H7 (cell line): Measurements from ENCODE around the gene AMFR. TPM values are rescaled to one million over a fixed set of nuclear protein-coding genes. Genes with fewer than 3 reads are reported as not detected.

Experiments
- DNase-seq: peaks from one replicate; pipeline ENCODE4 v3.0.0; 2012
- H3K27me3 ChIP-seq: 2 replicates; pipeline ENCODE4 v1.6.0; 2011; ENCODE audit warnings: mild to moderate bottlenecking, low read length; ENCODE audit not compliant: control insufficient read depth, insufficient read depth
- H3K36me3 ChIP-seq: replicated peaks from 2 replicates; pipeline ENCODE4 v1.5.1; 2011; ENCODE audit warnings: low read length; ENCODE audit not compliant: control insufficient read depth, insufficient read depth
- H3K4me3 ChIP-seq: 2 replicates; pipeline ENCODE4 v1.5.1; 2011; ENCODE audit warnings: low read depth, mild to moderate bottlenecking, control low read depth, low read length, moderate library complexity; ENCODE audit not compliant: insufficient read depth
- total RNA-seq: library from RNA; depleted of rRNA; stranded (reverse); fragments of >200 nt; shearing (Covaris generic); gene quantifications from 2 replicates; pipeline ENCODE4 v1.2.3, GENCODE V29; 2014

AMFR gene
- total RNA-seq, 1 experiment from 2014 or later: 91.1 TPM

GRCh38 chr16:56448005-56448404 is 22.7 kb upstream of the AMFR start:
- no peak for DNase-seq
- no peak overlapping the region for H3K4me3 ChIP-seq
- H3K36me3 ChIP-seq: peaks cover 4% of the 10 kb centered on the region
- H3K27me3 ChIP-seq: no peaks in the 10 kb centered on the region

- Histone ChIP-seq H3K4me3 (no peak overlapping the region), H3K36me3 (peaks cover 4% of the 10 kb centered on the region), H3K27me3 (no peaks in the 10 kb centered on the region)
- DNase-seq: no peak
These were observed 21.9 kb upstream of the AMFR start for GRCh38 chr16:56447286-56447685.

DNA sequence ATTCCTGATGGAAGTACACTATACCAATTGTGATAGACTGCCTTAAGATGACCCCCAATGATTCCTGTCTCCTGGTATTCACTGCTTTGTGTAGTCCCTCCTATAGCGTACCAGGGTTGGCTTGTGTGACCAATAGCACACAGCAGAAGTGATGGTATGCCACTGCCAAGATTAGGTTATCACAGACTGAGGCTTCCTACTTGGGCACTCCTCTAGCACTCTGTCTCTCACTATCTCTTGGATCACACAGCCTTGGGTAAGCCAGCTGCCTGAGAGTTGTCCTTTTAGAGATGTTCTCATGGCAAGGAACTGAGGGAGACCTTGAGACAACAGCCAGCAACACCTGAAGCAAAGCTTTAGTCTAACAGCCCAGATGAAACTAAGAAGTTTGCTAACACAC is 12.7 kb upstream of the AMFR start:
- DNase-seq: no peak
- Histone ChIP-seq H3K27me3 (no peaks in the 10 kb centered on the region), H3K4me3 (no peak overlapping the region), H3K36me3 (peaks cover 19% of the 10 kb centered on the region)

GRCh38 chr16:56436258-56436657 is 10.9 kb upstream of the AMFR start:
- no peak for DNase-seq
- Histone ChIP-seq H3K36me3 (peaks cover 19% of the 10 kb centered on the region), H3K4me3 (no peak overlapping the region), H3K27me3 (no peaks in the 10 kb centered on the region)

DNA sequence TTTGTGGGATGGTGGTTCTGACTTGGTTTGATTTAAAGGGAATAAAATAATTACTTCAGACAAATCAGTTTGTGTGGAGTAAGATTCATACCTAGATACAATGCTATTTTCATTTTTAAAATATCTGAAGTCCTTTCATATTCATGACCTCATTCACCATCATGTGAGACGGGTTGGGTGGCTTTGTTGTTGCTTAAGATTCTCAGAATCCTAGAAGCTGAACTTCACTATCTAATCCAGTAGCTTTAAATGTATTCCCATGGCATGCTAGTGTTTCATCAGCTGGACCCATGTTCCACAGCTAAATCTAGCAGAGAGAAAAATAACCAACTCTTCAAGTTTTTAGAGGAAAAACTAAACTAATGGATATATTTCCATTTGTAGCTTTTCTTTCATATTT is 2.7 kb upstream of the AMFR start:
- no peak for DNase-seq
- peaks cover 1% of the 10 kb centered on the region; the same call in 1 of the 2 replicates for H3K27me3 ChIP-seq
- H3K36me3 ChIP-seq: peaks cover 4% of the 10 kb centered on the region; the same call in 1 of the 2 replicates
- H3K4me3 ChIP-seq: no peak overlapping the region

- H3K4me3 ChIP-seq: no peak overlapping the region
These were observed 1.2 kb upstream of the AMFR start for GRCh38 chr16:56426585-56426984.

DNA sequence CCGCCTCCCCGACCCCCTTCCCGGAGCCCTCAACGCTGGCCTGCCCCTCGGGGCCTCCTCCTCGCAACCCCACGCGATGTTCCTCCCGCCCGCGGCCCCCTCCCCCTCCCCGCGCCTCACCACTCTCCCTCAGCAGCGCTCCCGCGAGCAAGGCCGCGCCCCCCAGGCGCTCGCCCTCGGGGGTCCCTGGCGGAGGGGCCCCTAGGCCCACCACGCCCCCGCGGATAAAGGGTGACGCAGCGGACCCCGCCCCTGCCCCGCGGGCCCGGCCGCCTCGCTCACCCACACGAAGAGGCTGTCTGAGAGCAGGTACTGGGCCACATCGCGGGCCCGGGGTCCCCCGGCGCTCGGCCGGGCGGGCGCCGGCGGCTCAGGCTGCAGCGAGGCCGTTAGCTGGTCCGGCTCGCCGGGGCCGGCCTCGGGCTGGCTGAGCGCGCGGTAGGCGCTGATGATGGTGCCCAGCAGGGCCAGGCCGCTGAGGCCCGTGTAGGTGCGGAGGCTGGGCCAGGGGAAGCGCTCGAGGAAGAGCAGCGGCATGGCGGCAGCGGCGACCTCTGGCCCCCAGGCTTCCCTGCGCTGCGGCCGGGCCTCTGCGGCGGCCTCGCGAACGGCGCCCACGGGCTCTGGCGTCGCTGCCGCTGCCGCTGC is 430 bp downstream of the AMFR start:
- H3K27me3 ChIP-seq: peaks cover 1% of the 10 kb centered on the region; the same call in 1 of the 2 replicates
- no peaks in the 10 kb centered on the region; the same call in 1 of the 2 replicates for H3K36me3 ChIP-seq
- H3K4me3 ChIP-seq: peak overlapping the region; percentile 82
- peak; percentile 76 for DNase-seq

More at GRCh38 chr16:56426585-56426984, 1.2 kb upstream of the AMFR start:
- no peak for DNase-seq
- peaks cover 1% of the 10 kb centered on the region; the same call in 1 of the 2 replicates for H3K27me3 ChIP-seq
- peaks cover 4% of the 10 kb centered on the region; the same call in 1 of the 2 replicates for H3K36me3 ChIP-seq

DNA sequence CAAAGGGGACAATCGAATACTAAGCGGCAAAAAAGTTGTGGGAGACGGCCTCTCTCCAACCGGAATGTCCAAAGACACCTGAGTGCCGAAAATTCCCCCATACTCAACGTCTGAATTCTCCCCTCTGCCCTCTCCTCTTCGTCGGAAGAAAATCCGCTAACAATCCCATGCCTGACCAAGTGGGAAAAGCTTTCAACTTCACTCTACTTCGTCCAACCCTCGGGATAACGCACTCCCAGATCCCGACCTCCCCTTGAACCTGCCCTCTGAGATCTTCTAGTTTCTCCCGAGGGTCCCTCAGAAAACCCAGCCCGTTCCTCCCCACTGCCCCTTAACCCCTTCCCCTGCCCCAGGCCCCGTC is 961 bp downstream of the AMFR start:
- Histone ChIP-seq H3K4me3 (peak overlapping the region; percentile 82), H3K27me3 (peaks cover 1% of the 10 kb centered on the region; the same call in 1 of the 2 replicates), H3K36me3 (no peaks in the 10 kb centered on the region; the same call in 1 of the 2 replicates)
- DNase-seq: no peak

DNA sequence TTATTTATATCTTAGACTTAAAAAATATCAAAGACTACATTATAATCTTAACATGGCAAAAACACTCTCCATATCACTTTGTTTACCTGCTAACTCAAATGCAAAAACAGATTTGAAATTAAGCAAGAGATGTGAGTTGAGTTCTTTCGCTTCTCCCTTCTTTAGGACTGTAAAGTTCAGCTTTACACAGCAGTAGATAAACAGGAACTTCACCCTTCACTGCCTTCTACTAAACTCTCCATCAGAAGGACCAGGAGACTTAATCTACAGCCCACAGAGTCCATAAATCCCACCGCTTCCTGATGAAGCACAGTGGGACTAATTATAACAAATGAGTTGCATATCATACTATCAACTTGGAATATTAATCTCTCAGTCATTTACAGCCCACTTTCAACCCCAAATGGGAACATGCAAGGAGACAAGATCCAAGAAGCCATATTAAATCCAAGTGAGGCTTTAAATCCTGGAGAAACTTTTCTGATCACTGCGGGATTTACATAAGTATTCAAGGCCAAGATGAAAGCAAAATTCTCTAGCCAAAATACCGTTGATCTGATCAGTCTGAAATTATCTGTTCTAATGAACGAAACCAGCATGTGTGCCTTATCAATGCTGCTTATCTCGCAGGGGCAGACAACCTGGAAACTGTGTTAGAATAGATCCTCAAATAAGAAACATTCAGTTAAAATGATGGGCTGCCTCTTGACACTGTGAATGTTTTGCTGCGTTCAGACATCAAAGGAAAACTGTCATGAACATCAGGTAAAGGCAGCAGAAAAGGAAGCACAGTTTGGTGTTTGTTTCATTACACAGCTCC is 1.6 kb downstream of the AMFR start:
- peak overlapping the region; percentile 82 for H3K4me3 ChIP-seq
- peaks cover 1% of the 10 kb centered on the region; the same call in 1 of the 2 replicates for H3K27me3 ChIP-seq
- no peaks in the 10 kb centered on the region; the same call in 1 of the 2 replicates for H3K36me3 ChIP-seq
- no peak for DNase-seq

GRCh38 chr16:56422896-56423441 is 2.4 kb downstream of the AMFR start:
- peaks cover 1% of the 10 kb centered on the region; the same call in 1 of the 2 replicates for H3K27me3 ChIP-seq
- no peak for DNase-seq
- H3K36me3 ChIP-seq: no peaks in the 10 kb centered on the region
- no peak overlapping the region for H3K4me3 ChIP-seq

DNA sequence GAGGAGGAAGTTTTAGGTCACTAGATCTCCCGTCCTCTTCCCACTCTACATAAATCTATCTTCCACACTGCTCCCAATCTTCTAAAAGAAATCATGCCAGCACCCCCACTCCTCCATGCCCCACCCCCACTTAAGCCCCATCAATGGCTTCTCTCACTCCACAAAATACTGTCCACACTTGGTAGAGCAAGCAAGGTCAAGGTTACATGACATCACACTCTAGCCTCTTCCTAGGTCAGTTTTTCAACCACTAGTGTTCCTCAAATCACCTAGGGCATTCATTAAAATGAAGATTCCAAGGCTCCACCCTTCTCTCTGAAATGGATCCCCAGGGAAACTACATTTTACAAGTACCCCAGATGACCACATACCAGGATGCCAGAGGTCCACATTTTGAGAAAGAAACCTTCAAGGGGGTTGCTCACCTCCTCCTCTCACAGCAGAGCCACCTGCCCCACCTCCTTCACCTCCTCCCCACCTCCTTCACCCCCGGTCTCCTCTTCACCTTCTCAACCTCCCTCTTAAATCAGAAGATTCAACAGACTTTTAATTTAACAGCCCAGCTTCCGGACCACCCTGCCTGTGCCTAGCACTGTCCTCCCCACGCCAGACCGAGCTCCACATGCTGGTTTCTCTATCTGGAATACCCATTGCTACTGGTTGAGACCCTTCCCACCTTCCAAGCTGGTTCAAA is 3.2 kb downstream of the AMFR start:
- no peaks in the 10 kb centered on the region for H3K36me3 ChIP-seq
- H3K27me3 ChIP-seq: peaks cover 1% of the 10 kb centered on the region; the same call in 1 of the 2 replicates
- H3K4me3 ChIP-seq: no peak overlapping the region
- DNase-seq: no peak

DNA sequence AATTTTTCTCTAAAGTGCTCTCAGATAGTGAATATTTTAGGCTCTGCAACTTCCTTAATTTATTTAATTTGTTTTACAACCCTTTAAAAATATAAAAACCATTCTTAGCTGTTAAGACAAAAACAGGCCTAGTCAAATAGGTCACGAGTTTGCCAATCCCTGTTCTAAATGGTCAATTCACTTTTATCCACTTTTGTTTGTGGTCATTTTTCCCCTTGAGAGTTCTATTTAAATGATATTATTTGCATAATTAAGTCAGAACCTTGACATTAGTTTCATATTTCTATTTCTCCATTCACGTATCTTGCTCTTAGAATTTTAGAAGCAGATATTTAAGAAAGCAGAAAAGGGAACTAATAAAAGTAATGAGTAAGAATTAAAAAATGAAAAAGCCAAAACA is 4.0 kb downstream of the AMFR start:
- Histone ChIP-seq H3K36me3 (no peaks in the 10 kb centered on the region), H3K4me3 (no peak overlapping the region), H3K27me3 (peaks cover 1% of the 10 kb centered on the region; the same call in 1 of the 2 replicates)
- DNase-seq: no peak

DNA sequence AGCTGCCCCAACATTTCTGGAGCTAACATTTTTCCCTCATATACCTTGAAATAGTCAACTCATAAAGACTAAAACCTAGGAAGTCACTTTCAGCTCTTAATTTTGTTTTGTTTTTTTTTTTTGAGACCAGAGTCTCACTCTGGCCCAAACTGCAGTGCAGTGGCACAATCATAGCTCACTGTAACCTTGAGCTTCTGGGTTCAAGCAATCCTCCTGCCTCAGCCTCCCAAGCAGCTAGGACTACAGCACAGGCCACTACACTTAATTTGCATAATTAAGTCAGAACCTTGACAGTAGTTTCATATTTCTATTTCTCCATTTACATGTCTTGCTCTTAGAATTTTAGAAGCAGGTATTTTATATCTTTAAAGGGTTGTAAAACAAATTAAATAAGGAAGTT is 4.7 kb downstream of the AMFR start:
- Histone ChIP-seq H3K4me3 (no peak overlapping the region), H3K36me3 (no peaks in the 10 kb centered on the region), H3K27me3 (peaks cover 1% of the 10 kb centered on the region; the same call in 1 of the 2 replicates)
- no peak for DNase-seq
